A549 treated with Hydrocortisone at 1 μM for 4 hours (cell line): ENCODE results near the gene TMEM127. TPM values are rescaled to one million over a fixed set of nuclear protein-coding genes. Genes with fewer than 3 reads are reported as not detected.

Experiments
- total RNA-seq: library from RNA; stranded (reverse); fragments of 200-300 nt; extraction: Qiagen RNA extraction; gene quantifications from 5 replicates; pipeline ENCODE4 v1.2.3, GENCODE V29; 2022

TMEM127 gene
- total RNA-seq = 42.1 to 45.2 TPM (median 43.4 TPM) in 5 replicates

GRCh38 chr2:96265840-96266679, at the start of gene TMEM127, which contains the start of gene CIAO1:
TSS of gene TMEM127 (minus strand) at chr2:96265997. CDS start at chr2:96265381, 616 bp downstream.
TSS of gene CIAO1 (plus strand) at chr2:96266225. CDS start at chr2:96266351, 126 bp downstream.

GRCh38 chr2:96305091-96305978, 39.5 kb upstream of the TMEM127 start, which contains the start of gene SNRNP200:
TSS of gene SNRNP200 (minus strand) at chr2:96305546. CDS start at chr2:96305437, 109 bp downstream.

GRCh38 chr2:96208143-96209010, 57.4 kb downstream of the TMEM127 start, which contains the start of gene STARD7:
TSS of gene STARD7 (minus strand) at chr2:96208827. CDS start at chr2:96208434, 393 bp downstream.

Other genes with a start within 250 kb of the TMEM127 start
- 0.15 TPM in 1 of 5 replicates, not detected in the others for gene GPAT2, start 231.1 kb downstream of the TMEM127 start, total RNA-seq
- gene ADRA2B, start 149.4 kb downstream of the TMEM127 start, total RNA-seq = 0.06 to 0.17 TPM (median 0.09 TPM) in 5 replicates
- not detected in 5 replicates for gene ASTL, start 127.5 kb downstream of the TMEM127 start, total RNA-seq
- 0.17 to 0.45 TPM (median 0.38 TPM) in 5 replicates for gene DUSP2, start 120.6 kb downstream of the TMEM127 start, total RNA-seq
- gene STARD7, start 57.2 kb downstream of the TMEM127 start, total RNA-seq = 86.3 to 104 TPM (median 88.1 TPM) in 5 replicates
- gene CIAO1, start 228 bp upstream of the TMEM127 start, total RNA-seq = 78.1 to 89.5 TPM (median 82.7 TPM) in 5 replicates
- 112 to 133 TPM (median 116 TPM) in 5 replicates for gene SNRNP200, start 39.5 kb upstream of the TMEM127 start, total RNA-seq
- not detected in 5 replicates for gene ITPRIPL1, start 59.3 kb upstream of the TMEM127 start, total RNA-seq
- gene NCAPH, start 69.8 kb upstream of the TMEM127 start, total RNA-seq = 39.8 to 49.6 TPM (median 41.3 TPM) in 5 replicates
- 0.61 to 1.8 TPM (median 0.75 TPM) in 5 replicates for gene NEURL3, start 239.4 kb upstream of the TMEM127 start, total RNA-seq